OCI-LY3 (cell line): ENCODE measurements around the gene SCAI.

ENCODE experiments used
- H2AFZ ChIP-seq: fragments of 200-600, 300-600 bp; shearing (Covaris generic); 2 replicates; pipeline ENCODE4 v1.6.0; 2014; ENCODE audit warnings: antibody characterized with exemption, low read depth, low read length
- H3K27ac ChIP-seq: fragments of 200-600, 300-600 bp; sonication (generic); 2 replicates; pipeline ENCODE4 v1.5.1; 2014; ENCODE audit warnings: mild to moderate bottlenecking, low read length, moderate library complexity, mixed read lengths
- H3K27me3 ChIP-seq: fragments of 200-600, 300-600 bp; sonication (generic); 2 replicates; pipeline ENCODE4 v1.6.1; 2014; ENCODE audit warnings: low read depth, low read length, mixed read lengths
- H3K36me3 ChIP-seq: fragments of 200-600, 300-600 bp; sonication (generic); replicated peaks from 2 replicates; pipeline ENCODE3; 2014; ENCODE audit warnings: low read depth, low read length, mixed read lengths
- H3K4me1 ChIP-seq: fragments of 300-600, 200-600 bp; sonication (generic); 2 replicates; pipeline ENCODE4 v1.6.1; 2014; ENCODE audit warnings: low read length, mixed read lengths
- H3K4me2 ChIP-seq: fragments of 200-600, 300-600 bp; sonication (generic); 2 replicates; pipeline ENCODE4 v1.6.1; 2014; ENCODE audit warnings: low read length, mixed read lengths
- H3K4me3 ChIP-seq: fragments of 300-600, 200-600 bp; sonication (generic); 2 replicates; pipeline ENCODE4 v1.5.1; 2014; ENCODE audit warnings: antibody characterized with exemption, mild to moderate bottlenecking, low read length, moderate library complexity
- H3K79me2 ChIP-seq: fragments of 300-600, 200-600 bp; shearing (Covaris generic); 2 replicates; pipeline ENCODE4 v1.6.1; 2014; ENCODE audit warnings: mild to moderate bottlenecking, low read length, mixed read lengths
- H3K9ac ChIP-seq: fragments of 300-600, 200-600 bp; shearing (Covaris generic); 2 replicates; pipeline ENCODE4 v1.6.0; 2014; ENCODE audit warnings: mild to moderate bottlenecking, low read length, moderate library complexity
- H3K9me3 ChIP-seq: fragments of 200-600, 300-600 bp; shearing (Covaris generic); 2 replicates; pipeline ENCODE4 v1.6.1; 2014; ENCODE audit warnings: low read length, mixed read lengths; ENCODE audit not compliant: insufficient read depth
- H4K20me1 ChIP-seq: fragments of 200-600, 300-600 bp; sonication (generic); 2 replicates; pipeline ENCODE4 v1.6.1; 2016; ENCODE audit warnings: low read length, mixed read lengths; ENCODE audit not compliant: insufficient read depth
- EZH2phosphoT487 ChIP-seq: fragments of 200-600 bp; shearing (Covaris generic); IDR thresholded peaks from 2 replicates; pipeline ENCODE4 v1.6.1; 2018; ENCODE audit warnings: antibody characterized with exemption, mixed run types, low read depth
- TF ChIP-seq, protein P1 (sequence below): fragments of 200-600, 300-600 bp; sonication (generic); IDR thresholded peaks from 2 replicates; pipeline ENCODE4 v1.5.1; 2014; ENCODE audit warnings: antibody characterized with exemption, low read length, low read depth

Gene SCAI

DNA sequence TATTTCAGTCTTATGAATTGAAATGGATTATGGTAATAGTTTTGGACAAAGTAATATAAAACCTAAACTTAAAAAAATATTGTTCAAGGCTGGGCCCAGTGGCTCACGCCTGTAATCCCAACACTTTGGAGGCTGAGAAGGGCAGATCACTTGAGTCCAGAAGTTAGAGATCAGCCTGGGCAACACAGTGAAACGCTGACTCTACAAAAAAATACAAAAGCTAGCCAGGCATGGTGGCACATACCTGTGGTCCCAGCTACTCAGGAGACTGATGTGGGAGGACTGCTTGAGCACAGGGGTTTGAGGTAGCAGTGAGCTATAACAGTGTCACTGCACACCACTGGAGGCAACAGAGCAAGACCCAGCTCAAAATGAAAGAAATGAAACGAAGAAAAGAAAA lies 81.9 kb downstream of the SCAI start:
- H3K4me3 ChIP-seq: no peak overlapping the region
- no peaks in the 10 kb centered on the region for H3K79me2 ChIP-seq
- no peaks in the 10 kb centered on the region for H3K36me3 ChIP-seq
- no peaks in the 10 kb centered on the region for H3K27me3 ChIP-seq
- TF ChIP-seq EZH2phosphoT487: no peak
- no peaks in the 10 kb centered on the region for H3K4me1 ChIP-seq
- no peak overlapping the region for H3K4me2 ChIP-seq
- H3K9me3 ChIP-seq: no peaks in the 10 kb centered on the region
- no peak overlapping the region for H2AFZ ChIP-seq
- no peak overlapping the region for H3K9ac ChIP-seq
- no peaks in the 10 kb centered on the region for H4K20me1 ChIP-seq
- H3K27ac ChIP-seq: no peak overlapping the region

DNA sequence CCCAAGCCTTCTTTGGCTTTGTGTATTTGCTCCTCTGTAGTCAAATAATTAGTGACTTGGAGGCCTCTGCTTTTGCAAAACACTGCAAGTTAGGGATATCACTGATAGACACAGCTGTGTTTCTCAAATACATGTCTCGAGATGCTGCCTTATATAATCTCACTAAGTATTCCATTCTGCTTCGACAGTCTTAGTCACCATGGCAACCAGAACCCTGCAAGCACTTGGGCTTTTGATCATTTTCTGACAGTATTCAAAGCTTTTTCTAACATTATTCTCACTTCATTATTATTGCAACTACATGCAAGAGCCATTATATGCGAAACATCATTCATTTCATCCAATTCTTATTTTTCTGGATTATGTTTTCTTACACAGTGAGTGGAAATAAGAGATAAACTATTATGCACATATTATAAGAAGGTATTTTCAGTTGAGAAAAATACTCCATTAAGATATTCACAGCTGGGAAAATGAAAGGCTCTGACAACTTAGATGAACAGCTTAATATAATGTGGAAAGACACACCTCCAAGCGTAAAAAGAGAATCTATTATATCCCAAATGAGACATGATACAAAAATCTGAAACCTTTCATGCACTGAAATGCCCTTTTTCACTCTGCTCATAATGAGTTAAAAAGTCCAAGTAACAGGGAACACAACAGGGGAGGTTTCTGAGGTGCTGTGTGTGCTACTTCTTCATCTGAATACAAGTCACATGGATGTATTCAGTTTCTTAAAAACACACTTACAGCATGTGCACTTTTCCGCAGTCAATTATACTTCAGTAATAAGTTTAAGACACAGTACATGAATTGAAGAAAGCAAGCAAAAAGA lies 93.9 kb downstream of the SCAI start:
- H3K27ac ChIP-seq: no peak overlapping the region
- H3K9me3 ChIP-seq: no peaks in the 10 kb centered on the region
- no peak overlapping the region for H3K4me3 ChIP-seq
- no peaks in the 10 kb centered on the region for H3K27me3 ChIP-seq
- no peak overlapping the region for H3K4me2 ChIP-seq
- H3K79me2 ChIP-seq: no peaks in the 10 kb centered on the region
- TF ChIP-seq, protein P1, sequence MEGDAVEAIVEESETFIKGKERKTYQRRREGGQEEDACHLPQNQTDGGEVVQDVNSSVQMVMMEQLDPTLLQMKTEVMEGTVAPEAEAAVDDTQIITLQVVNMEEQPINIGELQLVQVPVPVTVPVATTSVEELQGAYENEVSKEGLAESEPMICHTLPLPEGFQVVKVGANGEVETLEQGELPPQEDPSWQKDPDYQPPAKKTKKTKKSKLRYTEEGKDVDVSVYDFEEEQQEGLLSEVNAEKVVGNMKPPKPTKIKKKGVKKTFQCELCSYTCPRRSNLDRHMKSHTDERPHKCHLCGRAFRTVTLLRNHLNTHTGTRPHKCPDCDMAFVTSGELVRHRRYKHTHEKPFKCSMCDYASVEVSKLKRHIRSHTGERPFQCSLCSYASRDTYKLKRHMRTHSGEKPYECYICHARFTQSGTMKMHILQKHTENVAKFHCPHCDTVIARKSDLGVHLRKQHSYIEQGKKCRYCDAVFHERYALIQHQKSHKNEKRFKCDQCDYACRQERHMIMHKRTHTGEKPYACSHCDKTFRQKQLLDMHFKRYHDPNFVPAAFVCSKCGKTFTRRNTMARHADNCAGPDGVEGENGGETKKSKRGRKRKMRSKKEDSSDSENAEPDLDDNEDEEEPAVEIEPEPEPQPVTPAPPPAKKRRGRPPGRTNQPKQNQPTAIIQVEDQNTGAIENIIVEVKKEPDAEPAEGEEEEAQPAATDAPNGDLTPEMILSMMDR: no peak
- TF ChIP-seq EZH2phosphoT487: no peak
- H3K36me3 ChIP-seq: no peaks in the 10 kb centered on the region
- H2AFZ ChIP-seq: no peak overlapping the region
- no peaks in the 10 kb centered on the region for H3K4me1 ChIP-seq
- H4K20me1 ChIP-seq: no peaks in the 10 kb centered on the region
- no peak overlapping the region for H3K9ac ChIP-seq

DNA sequence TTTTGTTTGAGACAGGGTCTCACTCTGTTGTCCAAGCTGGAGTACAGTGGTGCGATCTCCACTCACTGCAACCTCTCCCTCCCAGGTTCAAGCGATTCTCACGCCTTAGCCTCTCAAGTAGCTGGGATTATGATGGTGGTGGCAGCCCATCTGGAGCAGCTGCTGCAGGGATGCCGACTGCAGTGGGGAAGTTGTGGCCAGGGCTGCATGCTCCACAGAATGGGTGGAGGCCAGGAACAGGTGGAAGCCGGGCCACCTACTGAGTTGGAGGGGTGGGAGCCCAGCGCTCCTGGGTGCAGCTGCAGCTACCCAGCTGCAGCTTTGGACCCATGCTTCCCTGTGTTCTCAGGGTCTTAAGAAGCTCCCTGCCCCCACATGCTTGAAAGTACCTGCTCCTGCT lies 99.7 kb downstream of the SCAI start:
- Histone ChIP-seq H3K79me2 (no peaks in the 10 kb centered on the region), H3K9ac (no peak overlapping the region), H3K27ac (no peak overlapping the region), H3K4me2 (no peak overlapping the region), H3K4me1 (no peaks in the 10 kb centered on the region), H4K20me1 (no peaks in the 10 kb centered on the region), H3K36me3 (no peaks in the 10 kb centered on the region), H3K4me3 (no peak overlapping the region), H2AFZ (no peak overlapping the region), H3K27me3 (no peaks in the 10 kb centered on the region), H3K9me3 (no peaks in the 10 kb centered on the region)
- TF ChIP-seq EZH2phosphoT487: no peak
- TF ChIP-seq, protein P1: no peak

DNA sequence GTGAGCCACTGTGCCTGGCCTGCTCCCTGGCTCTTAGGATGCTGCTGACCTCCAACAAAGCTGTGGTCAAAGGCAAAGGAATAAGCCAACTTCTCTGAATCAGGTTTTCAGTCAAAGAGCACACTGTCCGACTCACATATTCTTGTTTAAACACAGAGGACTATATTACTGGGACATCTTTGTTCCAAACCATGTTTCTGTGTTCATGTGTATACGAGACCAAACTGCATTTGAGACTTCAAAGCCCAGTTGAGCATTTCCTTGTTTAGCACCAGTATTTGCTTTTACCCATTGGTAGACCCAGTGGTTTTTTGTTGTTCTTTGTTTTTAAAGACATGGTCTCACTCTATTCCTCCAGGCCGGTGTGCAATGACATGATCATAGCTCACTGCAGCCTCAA lies 100.2 kb downstream of the SCAI start:
- H3K4me3 ChIP-seq: no peak overlapping the region
- no peaks in the 10 kb centered on the region for H3K9me3 ChIP-seq
- H3K4me1 ChIP-seq: no peaks in the 10 kb centered on the region
- H2AFZ ChIP-seq: no peak overlapping the region
- H3K36me3 ChIP-seq: no peaks in the 10 kb centered on the region
- H3K27me3 ChIP-seq: no peaks in the 10 kb centered on the region
- TF ChIP-seq, protein P1: no peak
- TF ChIP-seq EZH2phosphoT487: no peak
- no peak overlapping the region for H3K4me2 ChIP-seq
- H3K27ac ChIP-seq: no peak overlapping the region
- no peak overlapping the region for H3K9ac ChIP-seq
- no peaks in the 10 kb centered on the region for H4K20me1 ChIP-seq
- no peaks in the 10 kb centered on the region for H3K79me2 ChIP-seq
